Keratinocyte (primary cell): Measurements from ENCODE around the gene GATA3.

Experiments used
- CTCF ChIP-seq, 3 experiments: IDR thresholded peaks in 1 of 3; conservative IDR thresholded peaks in 1 of 3; optimal IDR thresholded peaks in 1 of 3; 2 replicates in 2 of 3; 3 replicates in 1 of 3; pipeline versions ENCODE3 to v1.5.1; 2011; ENCODE audit warnings: low read length in 3 of 3, mild to moderate bottlenecking in 3 of 3, moderate library complexity in 2 of 3, control low read depth in 1 of 3, inconsistent platforms in 1 of 3; ENCODE audit not compliant: insufficient read depth in 2 of 3; ENCODE audit errors: extremely low read depth in 1 of 3
- EZH2 ChIP-seq: IDR thresholded peaks from one replicate; pipeline ENCODE4 v1.6.1; 2012; ENCODE audit warnings: inconsistent platforms, mild to moderate bottlenecking, low read length, moderate library complexity

- no peak for TF ChIP-seq CTCF (optimal IDR thresholded peaks at IDR 0.05 in 1 of 3, IDR thresholded peaks at IDR 0.05 in 1 of 3, conservative IDR thresholded peaks at IDR 0.05 in 1 of 3; ENCODE audit: extremely low read depth in 1 of 3, insufficient read depth in 2 of 3, low read length in 3 of 3)
- TF ChIP-seq EZH2, result no peak
Measured at GRCh38 chr10:8045726-8046494, 8.6 kb upstream of the GATA3 start.
